ENCODE results near the gene SLC9B2.

Gene SLC9B2

GRCh38 chr4:103044183-103044582 lies 32.4 kb downstream of the SLC9B2 start:
- no peak for FAIRE-seq
- TF ChIP-seq, protein P1, sequence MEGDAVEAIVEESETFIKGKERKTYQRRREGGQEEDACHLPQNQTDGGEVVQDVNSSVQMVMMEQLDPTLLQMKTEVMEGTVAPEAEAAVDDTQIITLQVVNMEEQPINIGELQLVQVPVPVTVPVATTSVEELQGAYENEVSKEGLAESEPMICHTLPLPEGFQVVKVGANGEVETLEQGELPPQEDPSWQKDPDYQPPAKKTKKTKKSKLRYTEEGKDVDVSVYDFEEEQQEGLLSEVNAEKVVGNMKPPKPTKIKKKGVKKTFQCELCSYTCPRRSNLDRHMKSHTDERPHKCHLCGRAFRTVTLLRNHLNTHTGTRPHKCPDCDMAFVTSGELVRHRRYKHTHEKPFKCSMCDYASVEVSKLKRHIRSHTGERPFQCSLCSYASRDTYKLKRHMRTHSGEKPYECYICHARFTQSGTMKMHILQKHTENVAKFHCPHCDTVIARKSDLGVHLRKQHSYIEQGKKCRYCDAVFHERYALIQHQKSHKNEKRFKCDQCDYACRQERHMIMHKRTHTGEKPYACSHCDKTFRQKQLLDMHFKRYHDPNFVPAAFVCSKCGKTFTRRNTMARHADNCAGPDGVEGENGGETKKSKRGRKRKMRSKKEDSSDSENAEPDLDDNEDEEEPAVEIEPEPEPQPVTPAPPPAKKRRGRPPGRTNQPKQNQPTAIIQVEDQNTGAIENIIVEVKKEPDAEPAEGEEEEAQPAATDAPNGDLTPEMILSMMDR (IDR thresholded peaks at IDR 0.05; ENCODE audit: insufficient read depth, missing control alignments): no peak

GRCh38 chr4:103036169-103036568 lies 40.4 kb downstream of the SLC9B2 start:
- DNase-seq (ENCODE audit: insufficient read length, low spot score) (no peak), FAIRE-seq (no peak)
- TF ChIP-seq, protein P1 (IDR thresholded peaks at IDR 0.05; ENCODE audit: insufficient read depth, missing control alignments): no peak

More at GRCh38 chr4:103044183-103044582, 32.4 kb downstream of the SLC9B2 start:
- no peak for DNase-seq (ENCODE audit: insufficient read length, low spot score)

DNA sequence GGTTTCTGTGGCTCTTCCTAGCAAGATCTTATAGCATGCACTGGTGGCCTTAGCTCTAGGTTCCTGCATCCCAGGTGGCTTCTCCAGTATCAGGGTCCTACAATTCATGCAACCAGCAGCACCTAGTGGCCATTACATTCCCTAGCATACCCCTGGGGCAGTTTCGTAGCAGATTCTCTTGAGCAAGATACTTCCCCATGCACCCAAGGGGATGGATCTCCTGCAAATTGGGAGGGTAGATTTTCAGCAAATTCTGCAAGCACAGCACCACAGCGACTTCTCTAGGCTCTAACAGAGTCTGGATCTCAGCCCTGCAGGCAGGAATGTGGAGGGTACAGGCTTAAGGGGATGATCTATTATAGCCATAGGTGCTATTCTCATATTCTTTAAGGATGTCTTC lies 44.0 kb downstream of the SLC9B2 start:
- DNase-seq (ENCODE audit: insufficient read length, low spot score) (no peak), FAIRE-seq (no peak)
- TF ChIP-seq, protein P1 (IDR thresholded peaks at IDR 0.05; ENCODE audit: insufficient read depth, missing control alignments): peak; percentile 35

DNA sequence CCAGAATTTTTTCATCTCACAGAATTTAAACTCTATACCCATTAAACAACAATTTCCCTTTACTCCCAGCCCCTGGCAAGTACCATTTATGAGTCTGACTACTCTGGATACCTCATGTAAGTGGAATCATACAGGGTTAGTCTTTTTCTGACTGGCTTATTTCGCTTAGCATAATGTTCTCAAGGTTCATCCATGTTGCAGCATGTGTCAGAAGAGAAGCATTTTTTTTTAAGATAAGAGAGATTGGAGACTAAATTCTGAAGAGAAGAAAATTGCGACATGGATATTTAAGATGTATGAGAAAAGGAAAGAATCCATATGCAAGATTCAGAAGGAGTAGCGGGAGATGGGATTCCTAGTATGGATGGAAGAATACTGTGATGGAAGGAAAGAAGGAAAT lies 45.8 kb downstream of the SLC9B2 start:
- TF ChIP-seq, protein P1 (IDR thresholded peaks at IDR 0.05; ENCODE audit: insufficient read depth, missing control alignments): no peak
- FAIRE-seq (no peak), DNase-seq (ENCODE audit: insufficient read length, low spot score) (no peak)

GRCh38 chr4:103029300-103029699 lies 47.3 kb downstream of the SLC9B2 start:
- TF ChIP-seq, protein P1 (IDR thresholded peaks at IDR 0.05; ENCODE audit: insufficient read depth, missing control alignments): no peak
- no peak for DNase-seq (ENCODE audit: insufficient read length, low spot score)
- FAIRE-seq: no peak

- FAIRE-seq (no peak), DNase-seq (ENCODE audit: insufficient read length, low spot score) (no peak)
- TF ChIP-seq, protein P1 (IDR thresholded peaks at IDR 0.05; ENCODE audit: insufficient read depth, missing control alignments): no peak
Observed at GRCh38 chr4:103026868-103027267, 49.7 kb downstream of the SLC9B2 start.

- no peak for FAIRE-seq
- DNase-seq (ENCODE audit: insufficient read length, low spot score): no peak
Observed at GRCh38 chr4:103024996-103025395, 51.6 kb downstream of the SLC9B2 start.

More at GRCh38 chr4:103024996-103025395, 51.6 kb downstream of the SLC9B2 start:
- TF ChIP-seq, protein P1 (IDR thresholded peaks at IDR 0.05; ENCODE audit: insufficient read depth, missing control alignments): no peak

Measured in D721Med (cell line).